HTERT RPE-1 (cell line): ENCODE results near the gene SPRY2.
"Not testable (repeated sequence)": the region's sequence is repeated elsewhere in the genome, so short reads cannot be mapped to it uniquely, and the experiment has no call there.

Experiments
- in situ Hi-C: fragments of 300-500 bp; cut with MboI; formaldehyde crosslinking; loops from 4 replicates; pipeline ENCODE4 v1.14.3; 2020; ENCODE audit warnings: low sequenced_read_pairs

SPRY2 gene

GRCh38 chr13:80355496-80356094 is 14.7 kb upstream of the SPRY2 start:
- in situ Hi-C loops: not testable (repeated sequence)

- in situ Hi-C loops: loop anchor here (25.0 kb wide), 1 partner anchor 286 kb away; no protein-coding TSS in a partner anchor
Measured at GRCh38 chr13:80348750-80349149, 7.8 kb upstream of the SPRY2 start.

- in situ Hi-C loops: loop anchor here (25.0 kb wide), 1 partner anchor 286 kb away; no protein-coding TSS in a partner anchor
Measured at GRCh38 chr13:80348314-80348713, 7.4 kb upstream of the SPRY2 start.

- in situ Hi-C loops: loop anchor here (25.0 kb wide), 1 partner anchor 284 kb away; no protein-coding TSS in a partner anchor
Measured at GRCh38 chr13:80345771-80346510, 5.0 kb upstream of the SPRY2 start.

- in situ Hi-C loops: loop anchor here (25.0 kb wide), 1 partner anchor 282 kb away; no protein-coding TSS in a partner anchor
Measured at GRCh38 chr13:80344032-80344431, 3.1 kb upstream of the SPRY2 start.

- in situ Hi-C loops: loop anchor here (25.0 kb wide), 1 partner anchor 280 kb away; no protein-coding TSS in a partner anchor
Measured at GRCh38 chr13:80342471-80343371, 1.8 kb upstream of the SPRY2 start.

GRCh38 chr13:80341756-80342370 is 937 bp upstream of the SPRY2 start:
- in situ Hi-C loops: loop anchor here (25.0 kb wide), 1 partner anchor 280 kb away; no protein-coding TSS in a partner anchor

- in situ Hi-C loops: loop anchor here (25.0 kb wide), 1 partner anchor 278 kb away; no protein-coding TSS in a partner anchor
Measured at GRCh38 chr13:80340651-80341100, 250 bp downstream of the SPRY2 start.

- in situ Hi-C loops: loop anchor here (25.0 kb wide), 1 partner anchor 278 kb away; no protein-coding TSS in a partner anchor
Measured at GRCh38 chr13:80339912-80340650, 845 bp downstream of the SPRY2 start.

- in situ Hi-C loops: loop anchor here (25.0 kb wide), 1 partner anchor 277 kb away; no protein-coding TSS in a partner anchor
Measured at GRCh38 chr13:80339563-80339911, 1.4 kb downstream of the SPRY2 start.

GRCh38 chr13:80338781-80339562 is 2.0 kb downstream of the SPRY2 start:
- in situ Hi-C loops: loop anchor here (25.0 kb wide), 1 partner anchor 277 kb away; no protein-coding TSS in a partner anchor

- in situ Hi-C loops: loop anchor here (25.0 kb wide), 1 partner anchor 275 kb away; no protein-coding TSS in a partner anchor
Measured at GRCh38 chr13:80337288-80338081, 3.4 kb downstream of the SPRY2 start.

- in situ Hi-C loops: loop anchor here (25.0 kb wide), 1 partner anchor 275 kb away; no protein-coding TSS in a partner anchor
Measured at GRCh38 chr13:80336776-80337287, 4.1 kb downstream of the SPRY2 start.

GRCh38 chr13:80336370-80336769 is 4.6 kb downstream of the SPRY2 start:
- in situ Hi-C loops: loop anchor here (25.0 kb wide), 1 partner anchor 274 kb away; no protein-coding TSS in a partner anchor

- in situ Hi-C loops: loop anchor here (25.0 kb wide), 1 partner anchor 272 kb away; no protein-coding TSS in a partner anchor
Measured at GRCh38 chr13:80334597-80335260, 6.2 kb downstream of the SPRY2 start.

GRCh38 chr13:80331984-80332383 is 8.9 kb downstream of the SPRY2 start:
- in situ Hi-C loops: loop anchor here (25.0 kb wide), 1 partner anchor 270 kb away; no protein-coding TSS in a partner anchor

GRCh38 chr13:80329250-80329649 is 11.7 kb downstream of the SPRY2 start:
- in situ Hi-C loops: loop anchor here (25.0 kb wide), 1 partner anchor 267 kb away; no protein-coding TSS in a partner anchor
